H1 (cell line): ENCODE measurements around the gene GK2. TPM values are rescaled to one million over a fixed set of nuclear protein-coding genes. Genes with fewer than 3 reads are reported as not detected.

Experiments used
- CTCF ChIA-PET: fragments of 300-600 bp; sonication (Branson Sonifier 250); formaldehyde crosslinking; loops from one replicate; lab custom pipeline; 2021; ENCODE audit not compliant: partially characterized antibody; lab: Charles Lee
- POLR2A ChIA-PET: fragments of 300-600 bp; sonication (Branson Sonifier 250); formaldehyde crosslinking; loops from one replicate; lab custom pipeline; 2021; ENCODE audit warnings: inconsistent platforms; ENCODE audit not compliant: partially characterized antibody; lab: Charles Lee
- DNase-seq, 2 experiments: peaks; one replicate each; pipeline versions ENCODE4 v3.0.0 to v3.0.0-alpha.2; 2010 to 2022; ENCODE audit warnings: low spot score in 2 of 2, low read depth in 1 of 2, mixed read lengths in 1 of 2
- FAIRE-seq: peaks from 2 replicates; lab custom pipeline; 2011; peaks lifted over from hg19 to GRCh38; lab: Jason Lieb, UNC
- H2AFZ ChIP-seq: 2 replicates; pipeline ENCODE4 v1.8.1; 2012; ENCODE audit warnings: low read length, inconsistent platforms
- H2AK5ac ChIP-seq: 2 replicates; pipeline ENCODE4 v1.6.1; 2013; ENCODE audit warnings: low read depth, low read length
- H2BK120ac ChIP-seq: replicated peaks from 2 replicates; pipeline ENCODE3; 2013; ENCODE audit warnings: low read depth, low read length, inconsistent platforms
- H2BK12ac ChIP-seq: 2 replicates; pipeline ENCODE4 v1.6.1; 2013; ENCODE audit warnings: low read depth, low read length
- H2BK15ac ChIP-seq: 2 replicates; pipeline ENCODE4 v1.6.1; 2013; ENCODE audit warnings: low read length
- H2BK20ac ChIP-seq: 2 replicates; pipeline ENCODE4 v1.6.1; 2013; ENCODE audit warnings: low read length
- H2BK5ac ChIP-seq: 2 replicates; pipeline ENCODE4 v1.6.1; 2013; ENCODE audit warnings: low read depth, low read length
- H3K14ac ChIP-seq: 2 replicates; pipeline ENCODE4 v1.6.1; 2013; ENCODE audit warnings: inconsistent platforms; ENCODE audit not compliant: insufficient read length
- H3K18ac ChIP-seq: 2 replicates; pipeline ENCODE4 v1.6.1; 2013; ENCODE audit warnings: low read length; ENCODE audit errors: extremely low read depth
- H3K23ac ChIP-seq: 2 replicates; pipeline ENCODE4 v1.6.1; 2013; ENCODE audit warnings: inconsistent platforms; ENCODE audit not compliant: insufficient read length
- H3K23me2 ChIP-seq: 2 replicates; pipeline ENCODE4 v1.6.1; 2013; ENCODE audit warnings: low read depth, low read length
- H3K27ac ChIP-seq: 2 replicates; pipeline ENCODE4 v1.6.1; 2011; ENCODE audit warnings: low read depth, low read length, inconsistent platforms
- H3K27me3 ChIP-seq, 4 experiments: replicated peaks in 1 of 4; 1 replicate in 1 of 4; 2 replicates in 3 of 4; pipeline versions ENCODE4 v1.6.1 to v1.8.1; 2011 to 2013; ENCODE audit warnings: low read length in 3 of 4, mild to moderate bottlenecking in 3 of 4, inconsistent platforms in 2 of 4, mixed read lengths in 2 of 4, moderate library complexity in 1 of 4; ENCODE audit not compliant: control insufficient read depth in 3 of 4, insufficient read depth in 3 of 4; ENCODE audit errors: extremely low read depth in 1 of 4
- H3K36me3 ChIP-seq, 4 experiments: 2 replicates each; pipeline versions ENCODE4 v1.6.1 to v1.8.1; 2011 to 2013; ENCODE audit warnings: mild to moderate bottlenecking in 4 of 4, low read length in 3 of 4, moderate library complexity in 2 of 4, control low read depth in 1 of 4, inconsistent platforms in 1 of 4; ENCODE audit not compliant: insufficient read depth in 4 of 4, control insufficient read depth in 2 of 4
- H3K4ac ChIP-seq: replicated peaks from 2 replicates; pipeline ENCODE3; 2013; ENCODE audit warnings: low read length, low read depth, mixed read lengths, inconsistent platforms; ENCODE audit not compliant: insufficient read length
- H3K4me1 ChIP-seq, 4 experiments: replicated peaks in 1 of 4; 1 replicate in 1 of 4; 2 replicates in 3 of 4; pipeline versions ENCODE4 v1.6.1 to v1.8.1; 2011 to 2013; ENCODE audit warnings: low read length in 3 of 4, inconsistent platforms in 2 of 4, mixed read lengths in 1 of 4; ENCODE audit not compliant: insufficient read depth in 4 of 4, control insufficient read depth in 3 of 4
- H3K4me2 ChIP-seq, 2 experiments: 2 replicates each; pipeline versions ENCODE4 v1.6.1 to v1.8.1; 2011 to 2013; ENCODE audit warnings: low read depth in 2 of 2, low read length in 2 of 2, control low read depth in 1 of 2, inconsistent platforms in 1 of 2, mild to moderate bottlenecking in 1 of 2; ENCODE audit not compliant: insufficient read depth in 1 of 2
- H3K4me3 ChIP-seq, 4 experiments: fragments of 200-600, 300-600 bp in 1 of 4; sonication (generic), shearing (Covaris generic), sonication (Bioruptor Twin) in 1 of 4; 2 replicates each; pipeline versions ENCODE4 v1.5.1 to v1.8.1; 2011 to 2016; ENCODE audit warnings: low read length in 4 of 4, low read depth in 3 of 4, control low read depth in 2 of 4, inconsistent platforms in 2 of 4, mild to moderate bottlenecking in 2 of 4, mixed read lengths in 1 of 4, moderate library complexity in 1 of 4; ENCODE audit not compliant: insufficient read depth in 2 of 4; ENCODE audit errors: extremely low read depth in 1 of 4
- H3K56ac ChIP-seq: replicated peaks from 2 replicates; pipeline ENCODE3; 2013; ENCODE audit warnings: low read depth, mild to moderate bottlenecking, mixed read lengths, low read length, inconsistent platforms; ENCODE audit not compliant: insufficient read length
- H3K79me1 ChIP-seq: 2 replicates; pipeline ENCODE4 v1.6.1; 2013; ENCODE audit warnings: low read depth, low read length, control low read depth
- H3K79me2 ChIP-seq, 2 experiments: 2 replicates each; pipeline versions ENCODE4 v1.6.1 to v1.8.1; 2012 to 2013; ENCODE audit warnings: low read length in 2 of 2, mild to moderate bottlenecking in 2 of 2, inconsistent platforms in 1 of 2; ENCODE audit not compliant: insufficient read depth in 2 of 2, control insufficient read depth in 1 of 2
- H3K9ac ChIP-seq, 4 experiments: replicated peaks in 1 of 4; 1 replicate in 1 of 4; 2 replicates in 3 of 4; pipeline versions ENCODE4 v1.6.1 to v1.8.1; 2011 to 2013; ENCODE audit warnings: low read depth in 3 of 4, low read length in 3 of 4, control low read depth in 2 of 4, mild to moderate bottlenecking in 2 of 4, moderate library complexity in 2 of 4, inconsistent platforms in 1 of 4; ENCODE audit errors: extremely low read depth in 1 of 4
- H3K9me3 ChIP-seq, 2 experiments: 2 replicates each; pipeline versions ENCODE4 v1.6.1 to v1.8.1; 2012 to 2013; ENCODE audit warnings: mild to moderate bottlenecking in 2 of 2, moderate library complexity in 2 of 2, control low read depth in 1 of 2, inconsistent platforms in 1 of 2, low read depth in 1 of 2, low read length in 1 of 2, mixed read lengths in 1 of 2; ENCODE audit not compliant: insufficient read depth in 2 of 2
- H4K20me1 ChIP-seq, 2 experiments: replicated peaks in 1 of 2; 2 replicates each; pipeline versions ENCODE3 to v1.8.1; 2011 to 2013; ENCODE audit warnings: inconsistent platforms in 2 of 2, low read length in 2 of 2, mild to moderate bottlenecking in 1 of 2; ENCODE audit not compliant: insufficient read depth in 2 of 2, control insufficient read depth in 1 of 2
- H4K5ac ChIP-seq: 2 replicates; pipeline ENCODE4 v1.6.1; 2013; ENCODE audit warnings: low read length, low read depth, mixed read lengths, inconsistent platforms; ENCODE audit not compliant: insufficient read length
- H4K8ac ChIP-seq: 2 replicates; pipeline ENCODE4 v1.8.0; 2013; ENCODE audit warnings: mild to moderate bottlenecking, moderate library complexity, low read length, inconsistent platforms; ENCODE audit not compliant: insufficient read depth; ENCODE audit errors: extremely low read depth
- H4K91ac ChIP-seq: replicated peaks from 2 replicates; pipeline ENCODE3; 2013; ENCODE audit warnings: low read length, mixed read lengths, inconsistent platforms; ENCODE audit not compliant: insufficient read length
- BACH1 ChIP-seq: IDR thresholded peaks from 2 replicates; pipeline ENCODE4 v1.6.1; 2012; ENCODE audit warnings: low read length, improper control_type of control experiment
- CBX8 ChIP-seq: fragments of 300-800, 300-1000 bp; sonication (generic); IDR thresholded peaks from 2 replicates; pipeline ENCODE4 v1.7.1; 2016; ENCODE audit warnings: low read depth, low read length, borderline replicate concordance
- CREB1 ChIP-seq: IDR thresholded peaks from 2 replicates; pipeline ENCODE4 v1.6.1; 2012; ENCODE audit warnings: inconsistent platforms
- JUND ChIP-seq: IDR thresholded peaks from 2 replicates; pipeline ENCODE4 v1.6.1; 2011; ENCODE audit warnings: mild to moderate bottlenecking, improper control_type of control experiment, low read length
- KDM1A ChIP-seq: fragments of 200-600, 300-600 bp; sonication (generic); IDR thresholded peaks from 2 replicates; pipeline ENCODE4 v1.7.1; 2016; ENCODE audit warnings: mild to moderate bottlenecking, low read length, borderline replicate concordance
- KDM5A ChIP-seq: fragments of 200-600 bp; IDR thresholded peaks from 2 replicates; pipeline ENCODE4 v1.7.1; 2012; ENCODE audit warnings: mild to moderate bottlenecking, low read length, inconsistent platforms, mixed read lengths
- MAX ChIP-seq: IDR thresholded peaks from 2 replicates; pipeline ENCODE4 v1.6.1; 2012; ENCODE audit warnings: inconsistent platforms
- PHF8 ChIP-seq: fragments of 200-600 bp; sonication (generic); conservative IDR thresholded peaks from 2 replicates; pipeline ENCODE4 v1.7.1; 2012; ENCODE audit warnings: low read depth, mild to moderate bottlenecking, inconsistent platforms, low read length, moderate library complexity
- RNF2 ChIP-seq: fragments of 200-900, 300-1000 bp; sonication (generic); IDR thresholded peaks from 2 replicates; pipeline ENCODE4 v1.7.1; 2016; ENCODE audit warnings: borderline replicate concordance, low read depth, mild to moderate bottlenecking, antibody characterized with exemption, low read length; ENCODE audit not compliant: poor library complexity, severe bottlenecking; ENCODE audit errors: missing control alignments
- RXRA ChIP-seq: IDR thresholded peaks from 2 replicates; pipeline ENCODE4 v1.6.1; 2011; ENCODE audit warnings: low read depth, mild to moderate bottlenecking, low read length, moderate library complexity; ENCODE audit not compliant: insufficient read depth
- TAF7 ChIP-seq: optimal IDR thresholded peaks from 2 replicates; pipeline ENCODE3; 2011; ENCODE audit warnings: low read depth, mild to moderate bottlenecking, inconsistent platforms, low read length, moderate library complexity, borderline replicate concordance
- TBP ChIP-seq: IDR thresholded peaks from 2 replicates; pipeline ENCODE4 v1.6.1; 2011; ENCODE audit warnings: low read depth, low read length, improper control_type of control experiment
- TCF12 ChIP-seq: IDR thresholded peaks from 2 replicates; pipeline ENCODE4 v1.6.1; 2011; ENCODE audit warnings: low read depth, mild to moderate bottlenecking, low read length
- WGBS, 2 experiments: shearing (Covaris generic) in 1 of 2; methylation state at CpG; one replicate each; pipeline versions ENCODE4 v1.1.6 to v1.1.7; 2013 to 2015; ENCODE audit warnings: low lambda C conversion rate in 2 of 2, mixed read lengths in 2 of 2, inconsistent platforms in 1 of 2, low coverage in 1 of 2, missing lambda C conversion rate in 1 of 2; ENCODE audit not compliant: insufficient replicate concordance in 2 of 2, insufficient coverage in 1 of 2, insufficient read length in 1 of 2; ENCODE audit errors: extremely low coverage in 1 of 2, missing lambda C conversion rate in 1 of 2; 5-methylcytosine and 5-hydroxymethylcytosine counted together
- polyA plus RNA-seq, 7 experiments: library from polyadenylated mRNA; depleted of rRNA in 3 of 7; stranded (reverse) in 5 of 7; unstranded in 2 of 7; fragments of >200 nt in 5 of 7; fragments of 200-250 nt in 2 of 7; gene quantifications; 1 replicate in 5 of 7; 2 replicates in 1 of 7; 4 replicates in 1 of 7; pipeline versions ENCODE4 v1.2.1 to v1.2.3, GENCODE V29; 2011 to 2013; ENCODE audit warnings: missing spikeins in 2 of 7, mixed read lengths in 2 of 7
- total RNA-seq: library from RNA; stranded (reverse); fragmentation: NEBNext Ultra II Directional; extraction: Animal tissue kit (Norgen Biotek cat#: 25700); gene quantifications from 2 replicates; pipeline ENCODE4 v1.2.1, GENCODE V29; 2021

The GK2 gene
- total and polyA plus RNA-seq, 2 of the 8 experiments (the other 6 are each of a cell fraction or from before 2014, with no cell fraction given) = not detected

GRCh38 chr4:79442422-79442821 lies 34.4 kb upstream of the GK2 start:
- no peak for FAIRE-seq
- TF ChIP-seq TCF12 (no peak), PHF8 (no peak), CREB1 (no peak), KDM5A (no peak), BACH1 (no peak), KDM1A (no peak), TBP (no peak), RXRA (no peak), MAX (no peak), JUND (no peak), CBX8 (no peak), TAF7 (no peak), RNF2 (no peak)

More at GRCh38 chr4:79442422-79442821, 34.4 kb upstream of the GK2 start:
- Histone ChIP-seq H3K4me3 (no peak overlapping the region), H2BK5ac (no peak overlapping the region), H3K4me2 (no peak overlapping the region), H3K79me1 (no peaks in the 10 kb centered on the region), H3K56ac (no peak overlapping the region), H4K91ac (no peak overlapping the region), H3K9me3 (no peaks in the 10 kb centered on the region), H2BK12ac (no peak overlapping the region), H3K4ac (no peak overlapping the region), H3K27me3 (no peaks in the 10 kb centered on the region), H4K5ac (no peak overlapping the region), H4K8ac (no peak overlapping the region), H3K18ac (no peak overlapping the region), H3K4me1 (peaks cover 0 to 4% (median 0%) of the 10 kb centered on the region in 4 experiments; a peak in 1 of 7 replicates), H3K27ac (no peak overlapping the region), H3K36me3 (no peaks in the 10 kb centered on the region), H2BK15ac (no peak overlapping the region), H2BK120ac (no peak overlapping the region), H3K23ac (no peak overlapping the region), H2AFZ (no peak overlapping the region), H3K23me2 (no peaks in the 10 kb centered on the region), H3K79me2 (no peaks in the 10 kb centered on the region), H2AK5ac (no peak overlapping the region), H3K9ac (no peak overlapping the region), H4K20me1 (no peaks in the 10 kb centered on the region), H3K14ac (no peak overlapping the region), H2BK20ac (no peak overlapping the region)
- WGBS, 2 experiments = 95% methylated on average over 3 of the region's 3 CpGs; no CpG with 5 or more reads in 1 of the 2 experiments
- ChIA-PET CTCF (no interaction called here), POLR2A (no interaction called here)
- no peak for DNase-seq
